A549 (cell line): ENCODE measurements around the gene LCN9.

Source experiments
- POLR2A ChIP-seq: IDR thresholded peaks from 2 replicates; pipeline ENCODE4 v1.6.1; 2012; ENCODE audit warnings: mild to moderate bottlenecking, low read length
- TF ChIP-seq, protein P1 (sequence below): fragments of >200 bp; sonication (Bioruptor Twin); formaldehyde crosslinking; IDR thresholded peaks from 3 replicates; pipeline ENCODE4 v1.5.1; 2016

DNA sequence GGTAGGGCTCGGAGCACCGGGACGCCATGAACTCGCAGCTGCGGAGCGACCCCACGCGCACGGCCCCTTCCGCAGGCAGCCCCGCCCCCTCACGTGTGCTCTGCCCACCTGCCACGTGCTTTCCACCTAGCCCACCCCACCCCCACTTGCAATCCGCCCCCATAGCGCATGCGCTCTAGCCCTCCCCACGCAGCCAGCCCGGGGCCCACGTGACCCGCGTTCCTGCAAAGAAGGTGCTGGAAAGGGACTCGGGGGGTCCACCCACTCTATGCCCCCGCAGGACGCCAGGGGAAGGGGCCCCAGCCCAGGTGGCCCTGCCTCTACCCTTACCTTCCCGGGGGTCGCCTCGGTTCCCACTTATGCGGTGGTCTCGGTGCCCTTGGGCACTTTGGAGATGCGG is 36.3 kb downstream of the LCN9 start, which contains the start of gene SOHLH1:
- no peak for TF ChIP-seq POLR2A
- TF ChIP-seq, protein P1, sequence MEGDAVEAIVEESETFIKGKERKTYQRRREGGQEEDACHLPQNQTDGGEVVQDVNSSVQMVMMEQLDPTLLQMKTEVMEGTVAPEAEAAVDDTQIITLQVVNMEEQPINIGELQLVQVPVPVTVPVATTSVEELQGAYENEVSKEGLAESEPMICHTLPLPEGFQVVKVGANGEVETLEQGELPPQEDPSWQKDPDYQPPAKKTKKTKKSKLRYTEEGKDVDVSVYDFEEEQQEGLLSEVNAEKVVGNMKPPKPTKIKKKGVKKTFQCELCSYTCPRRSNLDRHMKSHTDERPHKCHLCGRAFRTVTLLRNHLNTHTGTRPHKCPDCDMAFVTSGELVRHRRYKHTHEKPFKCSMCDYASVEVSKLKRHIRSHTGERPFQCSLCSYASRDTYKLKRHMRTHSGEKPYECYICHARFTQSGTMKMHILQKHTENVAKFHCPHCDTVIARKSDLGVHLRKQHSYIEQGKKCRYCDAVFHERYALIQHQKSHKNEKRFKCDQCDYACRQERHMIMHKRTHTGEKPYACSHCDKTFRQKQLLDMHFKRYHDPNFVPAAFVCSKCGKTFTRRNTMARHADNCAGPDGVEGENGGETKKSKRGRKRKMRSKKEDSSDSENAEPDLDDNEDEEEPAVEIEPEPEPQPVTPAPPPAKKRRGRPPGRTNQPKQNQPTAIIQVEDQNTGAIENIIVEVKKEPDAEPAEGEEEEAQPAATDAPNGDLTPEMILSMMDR = no peak
